HG03196 (cell line): Measurements from ENCODE around the gene NSF.

Experiments
- ATAC-seq: cut with Tn5 transposase; IDR thresholded peaks from one replicate; pipeline ENCODE4 v1.9.1; 2021; ENCODE audit not compliant: unreplicated experiment

NSF gene

GRCh38 chr17:46717999-46718398, 127.5 kb downstream of the NSF start:
- no peak for ATAC-seq

- ATAC-seq, result no peak
These were observed 129.4 kb downstream of the NSF start for GRCh38 chr17:46719891-46720290.

GRCh38 chr17:46720408-46720807, 129.9 kb downstream of the NSF start:
- no peak for ATAC-seq

GRCh38 chr17:46722662-46723285, 132.3 kb downstream of the NSF start:
- ATAC-seq, result no peak

GRCh38 chr17:46726206-46726605, 135.7 kb downstream of the NSF start:
- ATAC-seq, result no peak

GRCh38 chr17:46727572-46728348, 137.3 kb downstream of the NSF start:
- ATAC-seq, result no peak

- no peak for ATAC-seq
These were observed 139.6 kb downstream of the NSF start for GRCh38 chr17:46730026-46730425.

GRCh38 chr17:46730679-46731078, 140.2 kb downstream of the NSF start:
- ATAC-seq, result no peak

- no peak for ATAC-seq
These were observed 141.7 kb downstream of the NSF start for GRCh38 chr17:46732160-46732559.

- ATAC-seq, result no peak
These were observed 142.4 kb downstream of the NSF start for GRCh38 chr17:46732754-46733398.

GRCh38 chr17:46733837-46734475, 143.5 kb downstream of the NSF start:
- ATAC-seq, result no peak

GRCh38 chr17:46736100-46736499, 145.6 kb downstream of the NSF start:
- ATAC-seq, result no peak

- no peak for ATAC-seq
These were observed 146.9 kb downstream of the NSF start for GRCh38 chr17:46737326-46737725.

GRCh38 chr17:46738544-46738943, 148.1 kb downstream of the NSF start:
- no peak for ATAC-seq

GRCh38 chr17:46739982-46740381, 149.5 kb downstream of the NSF start:
- ATAC-seq, result no peak

GRCh38 chr17:46741122-46741730, 150.8 kb downstream of the NSF start:
- no peak for ATAC-seq

- ATAC-seq, result no peak
These were observed 152.2 kb downstream of the NSF start for GRCh38 chr17:46742565-46743270.

GRCh38 chr17:46744441-46744840, 154.0 kb downstream of the NSF start:
- no peak for ATAC-seq

- no peak for ATAC-seq
These were observed 154.9 kb downstream of the NSF start for GRCh38 chr17:46745376-46745775.

GRCh38 chr17:46751425-46751824, 161.0 kb downstream of the NSF start:
- no peak for ATAC-seq

GRCh38 chr17:46753776-46754175, 163.3 kb downstream of the NSF start:
- no peak for ATAC-seq
